ENCODE results near the gene LRRC3. TPM values are rescaled to one million over a fixed set of nuclear protein-coding genes. Genes with fewer than 3 reads are reported as not detected.

Gene LRRC3
- total RNA-seq: under 1 TPM; 0.36 to 0.50 (median 0.38) TPM
- 0.25 TPM for total RNA-seq (2013)

DNA sequence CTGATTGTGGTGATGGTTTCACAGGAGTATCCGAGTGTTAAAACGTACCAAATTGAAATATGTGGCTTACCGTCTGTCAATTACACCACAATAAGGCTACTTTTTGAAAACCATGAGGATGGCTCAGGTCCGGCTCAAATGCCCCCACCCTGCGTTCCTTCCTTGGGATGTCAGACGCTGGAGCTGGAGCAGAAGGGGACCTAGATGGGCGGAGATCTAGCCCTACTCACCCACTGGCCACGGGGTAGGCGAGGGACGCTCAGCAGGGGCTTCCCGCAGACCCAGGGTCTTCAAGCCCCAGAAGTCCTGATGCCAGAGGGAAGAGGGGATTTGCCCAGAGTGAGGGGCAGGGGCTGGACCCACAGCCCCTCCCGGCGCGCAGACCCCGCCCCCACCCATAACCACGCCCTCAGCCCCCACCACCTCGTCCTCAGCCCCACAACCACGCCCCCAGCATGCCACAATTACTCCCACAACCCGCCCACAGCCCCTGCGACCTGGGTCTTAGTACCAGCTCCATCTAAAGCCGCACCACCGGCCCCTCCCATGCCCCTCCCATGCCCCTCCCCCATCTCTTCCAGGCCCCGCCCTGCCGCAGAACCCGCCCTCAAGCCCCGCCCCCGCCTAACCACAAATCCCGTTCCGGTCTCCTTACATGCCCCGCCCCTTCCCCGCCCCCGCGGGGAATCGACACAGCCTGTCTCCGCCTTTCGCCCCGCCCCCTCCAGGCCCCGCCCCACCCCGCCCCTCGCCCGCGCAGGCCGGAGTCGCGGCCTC lies at the start of gene LRRC3:
Gene LRRC3 (plus strand): TSS at position 764 of the 777 bp plus-strand sequence. CDS start 1,135 bp downstream, outside the sequence.
- no peak within 1 kb of the TSS for H3K27ac ChIP-seq (ENCODE audit: low read length)
- peak; percentile 62 to 91 for DNase-seq
- peak; percentile 77 to 83 (median 82) for ATAC-seq
- no peaks in the 10 kb centered on the region for H3K36me3 Mint-ChIP-seq
- peaks cover 14% of the 10 kb centered on the region for H3K4me1 ChIP-seq (ENCODE audit: control insufficient read depth, insufficient read depth, low read length)
- H3K27me3 ChIP-seq (ENCODE audit: control insufficient read depth, insufficient read depth, low read length): peaks cover 2% of the 10 kb centered on the region
- peak within 1 kb of the TSS; percentile 47 for H3K4me3 ChIP-seq (ENCODE audit: low read length)
- intact Hi-C loops (cut with micrococcal nuclease): no loop called here
- H3K4me1 Mint-ChIP-seq: peaks cover 0 to 4% of the 10 kb centered on the region in 2 donors
- H3K9me3 ChIP-seq (ENCODE audit: control insufficient read depth, insufficient read depth, low read length): peaks cover 3% of the 10 kb centered on the region
- WGBS (ENCODE audit: insufficient coverage): 9% methylated on average over 33 of the region's 45 CpGs
- no peak for TF ChIP-seq CTCF (IDR thresholded peaks at IDR 0.05)
- no peaks in the 10 kb centered on the region for H3K36me3 ChIP-seq (ENCODE audit: control insufficient read depth, insufficient read depth, low read length)
- H3K27ac Mint-ChIP-seq: peak within 1 kb of the TSS in 1 of 2 donors; percentile 73
- H3K27me3 Mint-ChIP-seq (ENCODE audit: low read depth in 2 of 2): peaks cover 19 to 22% of the 10 kb centered on the region in 2 donors
- peak within 1 kb of the TSS; percentile 85 for H3K4me3 Mint-ChIP-seq
- H3K9me3 Mint-ChIP-seq: peaks cover 0 to 8% of the 10 kb centered on the region in 2 donors

DNA sequence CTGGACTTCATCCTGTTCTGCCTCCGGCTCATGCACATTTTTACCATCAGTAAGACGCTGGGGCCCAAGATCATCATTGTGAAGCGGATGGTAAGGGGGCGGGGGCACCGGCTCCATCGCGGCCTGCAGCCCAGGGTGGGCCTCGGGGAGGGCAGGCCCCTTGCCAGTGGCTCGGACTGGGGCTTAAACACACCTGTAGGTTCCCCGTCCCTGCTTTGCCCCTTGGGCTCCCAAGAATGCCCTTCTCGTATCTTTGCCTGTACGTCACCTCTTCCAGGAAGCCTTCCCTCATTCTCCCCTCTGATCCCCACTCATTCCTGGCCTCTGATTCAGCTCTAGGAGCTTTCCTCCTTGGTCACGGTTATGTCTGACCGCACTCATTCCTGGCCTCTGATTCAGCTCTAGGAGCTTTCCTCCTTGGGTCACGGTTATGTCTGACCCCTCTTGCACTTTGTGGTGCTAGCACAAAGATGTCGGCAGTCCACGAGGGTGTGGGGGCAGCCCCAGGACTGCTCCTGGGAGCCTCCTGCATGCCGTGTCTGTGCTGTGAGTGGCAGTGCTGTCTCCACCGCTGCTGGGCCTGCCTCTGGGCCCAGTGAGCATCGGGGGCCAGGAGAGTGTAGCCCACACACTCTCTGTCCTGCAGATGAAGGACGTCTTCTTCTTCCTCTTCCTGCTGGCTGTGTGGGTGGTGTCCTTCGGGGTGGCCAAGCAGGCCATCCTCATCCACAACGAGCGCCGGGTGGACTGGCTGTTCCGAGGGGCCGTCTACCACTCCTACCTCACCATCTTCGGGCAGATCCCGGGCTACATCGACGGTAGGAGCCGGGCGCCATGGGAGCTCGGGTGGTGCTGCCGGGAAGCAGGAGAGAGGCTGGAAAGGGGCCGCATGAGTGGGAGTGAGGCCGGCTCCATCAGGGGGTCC lies 49.1 kb upstream of the LRRC3 start:
- no peaks in the 10 kb centered on the region for H3K9me3 ChIP-seq (ENCODE audit: control insufficient read depth, insufficient read depth, low read length)
- no peaks in the 10 kb centered on the region for H3K9me3 Mint-ChIP-seq
- no peak for DNase-seq
- H3K4me3 Mint-ChIP-seq: no peak overlapping the region
- no peaks in the 10 kb centered on the region for H3K27me3 Mint-ChIP-seq (ENCODE audit: low read depth in 2 of 2)
- peak overlapping the region in 1 of 2 donors; percentile 77 for H3K27ac Mint-ChIP-seq
- H3K4me1 Mint-ChIP-seq: peaks cover 0 to 4% of the 10 kb centered on the region in 2 donors
- H3K27me3 ChIP-seq (ENCODE audit: control insufficient read depth, insufficient read depth, low read length): no peaks in the 10 kb centered on the region
- no peak overlapping the region for H3K27ac ChIP-seq (ENCODE audit: low read length)
- 93% methylated on average over 37 of the region's 37 CpGs for WGBS (ENCODE audit: insufficient coverage)
- no peaks in the 10 kb centered on the region for H3K4me1 ChIP-seq (ENCODE audit: control insufficient read depth, insufficient read depth, low read length)
- peaks cover 9% of the 10 kb centered on the region for H3K36me3 Mint-ChIP-seq
- TF ChIP-seq CTCF (IDR thresholded peaks at IDR 0.05): no peak
- H3K36me3 ChIP-seq (ENCODE audit: control insufficient read depth, insufficient read depth, low read length): peaks cover 10% of the 10 kb centered on the region
- intact Hi-C loops (cut with micrococcal nuclease): no loop called here
- no peak for ATAC-seq
- H3K4me3 ChIP-seq (ENCODE audit: low read length): no peak overlapping the region

- no peaks in the 10 kb centered on the region for H3K4me1 ChIP-seq (ENCODE audit: control insufficient read depth, insufficient read depth, low read length)
- ATAC-seq: no peak
- TF ChIP-seq CTCF (IDR thresholded peaks at IDR 0.05): no peak
- peak overlapping the region; percentile 35 to 77 for H3K27ac Mint-ChIP-seq
- no peak overlapping the region for H3K4me3 Mint-ChIP-seq
- no peak overlapping the region for H3K4me3 ChIP-seq (ENCODE audit: low read length)
- no peaks in the 10 kb centered on the region for H3K9me3 Mint-ChIP-seq
- peaks cover 10% of the 10 kb centered on the region for H3K36me3 ChIP-seq (ENCODE audit: control insufficient read depth, insufficient read depth, low read length)
- no peaks in the 10 kb centered on the region for H3K4me1 Mint-ChIP-seq
- H3K27me3 Mint-ChIP-seq (ENCODE audit: low read depth in 2 of 2): no peaks in the 10 kb centered on the region
- peaks cover 9% of the 10 kb centered on the region for H3K36me3 Mint-ChIP-seq
- H3K27ac ChIP-seq (ENCODE audit: low read length): no peak overlapping the region
- 83% methylated on average over 6 of the region's 8 CpGs for WGBS (ENCODE audit: insufficient coverage)
- DNase-seq: no peak
- H3K27me3 ChIP-seq (ENCODE audit: control insufficient read depth, insufficient read depth, low read length): no peaks in the 10 kb centered on the region
- H3K9me3 ChIP-seq (ENCODE audit: control insufficient read depth, insufficient read depth, low read length): no peaks in the 10 kb centered on the region
- intact Hi-C loops (cut with micrococcal nuclease): no loop called here
These were observed 48.4 kb upstream of the LRRC3 start for GRCh38 chr21:44406953-44407352.

Measured in natural killer cell (primary cell).